Astrocyte of the hippocampus (primary cell): Measurements from ENCODE around the gene CPA3.
A peak's percentile ranks its signal among the peaks of the same experiment; 100 is the strongest.

Experiments
- DNase-seq: peaks from one replicate; pipeline ENCODE4 v3.0.0; 2011; ENCODE audit warnings: low read depth, low spot score

The CPA3 gene

DNA sequence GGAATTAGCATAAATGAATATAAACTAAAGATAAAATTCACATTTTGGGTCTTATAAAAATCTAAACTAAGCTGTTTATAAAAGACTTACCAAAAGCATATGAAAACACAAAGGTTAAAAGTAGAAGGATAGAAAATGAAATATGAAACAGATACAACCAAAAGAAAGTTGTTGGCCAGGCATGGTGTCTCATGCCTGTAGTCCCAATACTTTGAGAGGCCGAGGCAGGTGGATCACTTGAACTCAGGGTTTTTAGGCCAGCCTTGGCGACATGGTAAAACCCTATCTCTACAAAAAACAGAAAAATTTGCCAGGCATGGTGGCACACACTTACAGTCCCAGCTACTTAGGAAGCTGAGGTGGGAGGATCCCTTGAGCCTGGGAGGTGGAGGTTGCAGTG lies 51.0 kb downstream of the CPA3 start:
- no peak for DNase-seq

DNA sequence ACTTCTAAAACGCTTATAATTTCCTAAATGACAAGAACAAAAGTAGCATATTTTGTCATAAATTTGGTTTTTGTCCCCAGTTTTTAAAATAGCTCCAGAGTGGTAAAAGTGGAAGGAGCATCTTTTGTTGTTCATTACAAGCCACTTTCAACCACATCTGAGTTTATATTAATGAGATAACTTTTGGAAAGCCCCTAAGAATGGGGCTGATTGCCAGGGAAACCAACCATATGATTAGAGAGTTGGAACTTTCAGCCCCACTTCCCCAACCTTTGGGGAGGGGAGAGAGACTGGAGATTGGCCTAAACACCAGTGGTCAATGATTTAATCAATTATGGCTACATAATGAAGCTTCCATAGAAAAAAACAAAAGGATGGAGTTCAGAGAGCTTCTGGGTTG lies 57.4 kb downstream of the CPA3 start:
- no peak for DNase-seq

DNA sequence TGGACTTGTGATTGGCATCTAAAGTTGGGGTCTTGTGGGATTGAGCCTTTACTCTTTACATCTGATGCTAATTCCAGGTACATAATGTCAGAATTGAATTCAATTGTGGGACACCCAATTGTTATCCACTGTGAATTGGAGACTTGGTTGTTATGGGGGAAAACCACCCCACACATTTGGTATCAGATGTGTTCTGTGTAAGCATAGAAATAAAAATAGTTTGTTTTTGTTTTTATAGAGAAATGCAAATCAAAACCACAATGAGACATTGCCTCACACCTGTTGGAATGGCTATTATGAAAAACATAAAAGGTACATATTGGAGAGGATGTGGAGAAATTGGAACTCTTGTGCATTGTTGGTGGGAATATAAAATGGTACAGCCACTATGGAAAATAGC lies 58.5 kb downstream of the CPA3 start:
- DNase-seq, result no peak

DNA sequence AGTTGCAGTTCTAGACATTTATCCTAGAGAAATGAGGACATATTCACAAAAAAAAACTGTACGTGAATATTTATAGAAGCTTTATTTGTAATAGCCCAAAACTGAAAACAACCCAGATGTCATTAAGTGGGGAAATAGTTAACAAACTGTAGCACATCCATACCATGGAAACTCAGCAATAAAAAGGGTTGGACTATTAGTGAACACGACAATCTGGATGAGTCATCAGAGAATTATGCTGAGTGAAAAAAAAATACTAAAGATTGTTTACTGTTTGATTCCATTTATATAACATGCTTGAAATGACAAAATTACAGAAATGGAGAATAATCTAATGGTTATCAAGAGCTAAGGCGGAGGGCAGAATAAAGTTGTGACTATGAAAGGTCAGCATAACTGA lies 59.5 kb downstream of the CPA3 start:
- no peak for DNase-seq

DNA sequence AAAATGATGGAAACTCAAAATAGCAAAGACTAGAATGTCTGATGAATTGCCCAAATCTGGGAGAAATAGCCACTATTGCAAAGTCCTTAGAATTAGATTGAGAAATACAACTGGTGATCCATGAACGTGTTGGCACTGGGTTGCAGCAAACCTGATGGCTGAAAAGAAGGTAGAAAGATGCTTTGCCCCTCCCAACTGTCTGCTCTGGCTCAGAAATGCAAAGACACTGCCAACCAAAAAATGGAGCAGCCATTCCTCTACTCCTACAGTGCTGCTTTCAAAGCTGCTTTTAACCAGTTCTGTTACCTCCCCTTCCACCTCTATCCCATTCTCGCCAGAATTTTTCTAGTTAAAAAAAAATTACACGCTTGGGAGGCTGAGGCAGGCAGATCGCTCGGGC lies 60.7 kb downstream of the CPA3 start:
- no peak for DNase-seq

DNA sequence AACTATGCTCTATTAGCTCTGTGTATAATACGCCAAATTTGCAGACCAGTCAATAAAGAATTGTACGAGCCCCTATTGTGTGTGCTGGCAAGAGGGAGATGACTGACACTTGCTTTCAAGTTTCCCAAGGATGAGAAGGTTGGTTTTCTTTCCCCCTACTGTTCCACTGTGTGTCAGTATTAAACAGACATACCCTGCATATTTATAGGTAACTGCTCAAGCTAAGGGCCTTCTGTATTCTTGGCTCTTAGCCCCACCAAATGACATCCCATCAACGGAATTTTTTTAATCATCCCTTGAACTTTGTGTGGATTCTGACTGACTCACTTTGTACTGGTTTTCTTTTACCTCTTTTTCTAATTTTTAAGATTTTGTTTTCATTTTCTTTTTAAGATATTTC lies 65.7 kb downstream of the CPA3 start:
- peak; percentile 55 for DNase-seq

DNA sequence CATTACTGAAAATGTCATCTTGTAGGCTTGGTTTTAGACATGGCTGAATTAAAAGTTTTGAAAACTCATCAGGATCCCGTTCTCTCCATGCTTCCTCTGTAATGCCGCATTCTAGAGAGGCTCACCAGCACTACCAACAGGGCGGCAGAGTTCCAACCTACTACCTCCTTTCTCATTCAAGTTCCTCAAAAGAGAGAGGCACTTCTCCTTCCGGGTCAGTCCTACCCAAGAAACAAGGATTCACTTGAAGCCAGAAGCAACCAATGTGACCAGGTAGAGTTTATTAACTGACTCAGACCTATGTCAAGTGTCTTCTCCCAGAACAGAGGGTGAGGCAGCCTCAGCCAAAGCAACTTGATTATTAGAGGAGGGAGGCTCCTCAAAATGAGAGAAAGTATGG lies 66.5 kb downstream of the CPA3 start:
- DNase-seq, result no peak

DNA sequence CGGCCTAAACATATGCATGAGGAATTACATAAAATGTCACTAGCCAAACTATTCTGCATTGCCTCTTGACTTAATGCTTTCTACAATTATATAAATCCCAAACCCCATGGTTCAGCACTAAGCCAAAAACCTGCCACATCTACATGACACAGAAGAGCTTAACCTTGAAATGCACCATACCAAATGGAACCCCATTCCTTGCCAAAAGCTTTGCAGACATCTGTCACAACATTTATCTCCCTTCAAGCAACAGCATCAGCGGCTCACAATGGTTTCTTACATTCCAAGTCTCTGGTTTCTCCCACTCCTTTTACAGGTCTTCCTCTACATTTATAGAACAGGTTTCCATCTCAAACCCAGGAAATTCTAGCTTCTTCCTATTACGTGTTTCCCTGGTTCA lies 67.9 kb downstream of the CPA3 start:
- DNase-seq, result no peak

DNA sequence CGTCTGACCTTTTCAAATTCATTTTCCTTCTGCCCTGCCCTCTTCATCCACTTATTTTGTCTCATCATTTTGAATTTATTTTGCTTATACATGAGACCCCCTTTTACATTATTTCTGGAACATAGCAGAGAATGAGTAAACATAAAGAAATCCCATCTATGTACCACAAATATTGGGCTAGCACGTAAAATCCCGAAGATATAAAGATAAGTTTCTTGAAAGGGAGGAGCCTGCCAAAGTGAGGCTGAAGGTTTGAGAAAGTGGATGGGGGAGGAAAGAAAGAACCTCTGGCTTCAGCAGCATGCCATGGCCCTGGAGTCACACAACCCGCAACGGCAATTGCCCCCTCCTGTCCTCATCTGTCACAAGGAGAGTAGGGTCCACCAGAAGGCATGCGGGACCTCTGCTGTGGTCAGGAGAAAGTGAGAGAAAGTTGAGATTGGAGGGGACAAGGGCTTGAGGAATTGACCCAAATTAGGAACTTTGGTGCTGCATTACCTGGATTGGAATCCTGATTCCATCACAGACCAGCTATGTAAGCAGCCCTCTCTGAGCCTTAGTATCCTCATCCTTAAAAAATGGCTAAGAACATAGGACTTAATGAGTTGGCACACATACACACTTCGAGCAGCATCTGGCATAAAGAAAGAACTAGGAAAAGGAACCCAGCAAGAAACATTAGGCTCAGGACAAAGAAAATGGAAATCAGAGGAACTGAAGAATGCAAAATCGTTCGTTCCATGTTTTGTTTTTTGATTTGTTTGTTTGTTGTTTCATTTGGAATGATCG lies 72.6 kb downstream of the CPA3 start:
- peak; percentile 26 for DNase-seq

DNA sequence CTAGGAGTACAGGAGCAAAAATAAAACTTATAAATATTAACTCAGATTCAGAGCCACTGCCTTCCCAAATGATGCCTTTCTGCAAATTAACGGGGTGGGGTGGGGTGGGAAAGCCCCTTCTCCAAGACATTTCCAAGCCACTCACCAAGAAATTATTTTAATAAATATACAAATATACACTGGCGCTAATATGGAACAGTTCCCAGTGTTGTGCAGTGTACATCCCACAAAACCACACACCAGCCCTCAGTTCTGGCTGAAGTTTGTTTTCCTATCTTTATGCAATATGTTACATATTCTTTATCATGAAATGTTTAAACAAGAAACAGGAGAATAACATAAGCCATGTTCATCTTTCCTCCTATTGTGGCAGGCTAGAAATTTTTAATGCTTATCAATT lies 73.2 kb downstream of the CPA3 start:
- DNase-seq, result no peak

DNA sequence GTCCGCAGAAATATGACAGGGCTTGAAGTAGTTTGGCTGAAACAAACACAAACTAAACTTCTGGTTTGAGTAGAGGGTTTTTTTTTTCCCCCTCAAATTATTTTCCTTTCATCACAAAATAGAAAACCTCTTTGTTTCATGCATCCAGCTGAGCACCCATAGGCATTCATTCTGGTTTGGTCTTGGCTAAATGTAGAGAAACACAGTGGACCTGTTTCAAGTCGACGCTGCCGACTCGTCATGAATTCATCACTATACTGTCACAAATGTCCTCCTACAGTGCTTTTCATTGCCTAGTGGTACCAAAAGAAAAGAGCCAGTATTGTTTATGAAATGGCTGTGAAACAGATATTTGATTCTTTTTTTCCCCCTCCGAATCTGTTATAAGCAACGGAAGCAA lies 73.8 kb downstream of the CPA3 start:
- no peak for DNase-seq

DNA sequence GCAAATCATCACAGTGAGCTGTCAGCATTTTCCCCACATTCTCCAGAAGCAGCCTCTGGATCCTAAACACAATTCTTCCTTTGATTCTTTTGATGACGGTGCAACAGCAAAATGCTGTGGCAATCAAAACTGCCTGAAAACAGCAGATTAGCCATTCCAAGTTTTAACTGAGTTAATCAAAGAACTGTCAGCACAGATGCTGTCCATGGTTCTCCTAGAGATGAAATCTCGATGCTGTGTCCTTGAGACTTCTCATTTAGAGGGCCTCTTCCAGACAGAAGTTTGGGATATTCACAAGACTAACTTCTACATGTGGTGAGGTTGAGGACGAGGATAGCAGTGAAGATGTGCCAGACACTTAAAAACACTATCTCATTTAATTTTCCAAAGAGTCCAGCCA lies 75.9 kb downstream of the CPA3 start:
- DNase-seq, result no peak

DNA sequence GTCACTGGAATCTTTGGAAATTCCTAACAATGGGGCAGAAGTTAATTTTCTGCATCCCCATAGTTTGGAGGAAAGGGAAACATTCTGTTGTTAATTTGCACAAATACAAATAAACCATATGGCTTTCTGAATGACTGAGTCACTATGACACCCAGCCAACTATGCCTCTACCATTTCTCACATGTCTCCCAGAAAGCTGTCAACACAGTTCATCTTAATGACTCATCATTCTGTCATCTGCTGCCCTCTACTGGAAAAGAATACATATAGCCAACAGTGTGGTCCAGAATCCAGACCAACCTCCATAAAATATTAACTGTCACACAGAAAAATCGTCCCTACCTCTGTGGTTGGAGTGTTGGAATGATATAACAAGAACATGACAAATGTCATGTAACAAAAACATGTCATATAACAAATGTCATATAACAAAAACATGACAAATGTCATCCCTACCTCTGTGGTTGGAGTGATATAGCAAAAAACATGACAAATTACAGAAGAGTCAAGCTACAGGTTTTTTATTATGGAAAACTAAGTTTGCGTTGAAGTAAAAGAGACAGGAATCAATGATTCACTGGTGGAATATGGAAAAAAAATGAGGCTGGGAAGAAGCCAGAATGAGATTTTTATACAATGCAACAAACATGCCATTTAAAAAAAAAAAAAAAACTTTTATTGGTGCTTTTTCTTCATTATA lies 78.6 kb downstream of the CPA3 start:
- peak; percentile 88 for DNase-seq

DNA sequence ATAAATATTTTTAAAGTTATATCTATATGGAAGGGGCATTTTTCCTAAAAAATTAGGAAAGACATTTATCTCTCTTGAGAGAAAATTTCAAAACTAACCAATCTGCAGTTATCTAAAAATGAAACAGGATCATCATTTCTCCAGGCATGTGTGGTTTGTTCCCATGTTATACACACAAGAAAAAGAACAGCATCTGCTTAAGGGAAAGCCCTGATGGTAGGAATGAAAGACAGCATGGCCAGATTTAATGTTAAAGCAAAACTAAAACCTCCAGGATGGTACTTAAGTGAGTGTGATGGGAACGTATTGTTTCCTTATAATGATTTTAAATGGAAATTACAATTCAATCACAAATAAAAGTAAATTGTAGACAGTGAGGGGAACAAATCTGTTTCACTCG lies 80.0 kb downstream of the CPA3 start:
- no peak for DNase-seq
